PFSK-1 (cell line): ENCODE results near the gene GLCCI1.

Experiments
- FOXP2 ChIP-seq: optimal IDR thresholded peaks from 2 replicates; pipeline ENCODE3; 2011; ENCODE audit warnings: borderline replicate concordance, control low read depth, inconsistent platforms; ENCODE audit not compliant: insufficient read depth; ENCODE audit errors: extremely low read length, extremely low read depth
- POLR2AphosphoS5 ChIP-seq: IDR thresholded peaks from 2 replicates; pipeline ENCODE4 v1.6.1; 2012; ENCODE audit warnings: low read depth, mild to moderate bottlenecking, control low read depth, low read length, moderate library complexity
- REST ChIP-seq, 2 experiments: IDR thresholded peaks; 2 replicates each; pipeline versions ENCODE4 v1.6.1 to v1.8.0; 2011 to 2012; ENCODE audit warnings: low read depth in 2 of 2, low read length in 2 of 2, control low read depth in 1 of 2, inconsistent platforms in 1 of 2, mild to moderate bottlenecking in 1 of 2, moderate library complexity in 1 of 2; ENCODE audit not compliant: insufficient read depth in 1 of 2
- SIN3A ChIP-seq: IDR thresholded peaks from 2 replicates; pipeline ENCODE4 v1.6.1; 2012; ENCODE audit warnings: mild to moderate bottlenecking, low read length, moderate library complexity, borderline replicate concordance; ENCODE audit not compliant: insufficient read depth
- TAF1 ChIP-seq: IDR thresholded peaks from 2 replicates; pipeline ENCODE4 v1.6.1; 2012; ENCODE audit warnings: low read length, control low read depth, borderline replicate concordance; ENCODE audit not compliant: insufficient read depth

The GLCCI1 gene

GRCh38 chr7:8115547-8116402, 147.2 kb downstream of the GLCCI1 start:
- no peak for TF ChIP-seq FOXP2
- no peak for TF ChIP-seq TAF1
- TF ChIP-seq REST (IDR thresholded peaks at IDR 0.05; ENCODE audit: insufficient read depth in 1 of 2, low read depth in 2 of 2, low read length in 2 of 2), result no peak
- TF ChIP-seq SIN3A, result no peak
- no peak for TF ChIP-seq POLR2AphosphoS5

GRCh38 chr7:8117195-8117594, 148.6 kb downstream of the GLCCI1 start:
- no peak for TF ChIP-seq FOXP2
- TF ChIP-seq REST (IDR thresholded peaks at IDR 0.05; ENCODE audit: insufficient read depth in 1 of 2, low read depth in 2 of 2, low read length in 2 of 2), result peak; percentile 31 to 83; a peak in 2 of 4 replicates

GRCh38 chr7:8119262-8119661, 150.7 kb downstream of the GLCCI1 start:
- TF ChIP-seq SIN3A (no peak), REST (IDR thresholded peaks at IDR 0.05; ENCODE audit: insufficient read depth in 1 of 2, low read depth in 2 of 2, low read length in 2 of 2) (no peak), TAF1 (no peak), FOXP2 (no peak), POLR2AphosphoS5 (no peak)

- no peak for TF ChIP-seq TAF1
- TF ChIP-seq REST (IDR thresholded peaks at IDR 0.05; ENCODE audit: insufficient read depth in 1 of 2, low read depth in 2 of 2, low read length in 2 of 2), result no peak
- no peak for TF ChIP-seq POLR2AphosphoS5
- no peak for TF ChIP-seq FOXP2
- no peak for TF ChIP-seq SIN3A
Observed at GRCh38 chr7:8120390-8121058, 151.9 kb downstream of the GLCCI1 start.
